ENCODE results near the gene MPDU1. TPM values are rescaled to one million over a fixed set of nuclear protein-coding genes. Genes with fewer than 3 reads are reported as not detected.

MPDU1 gene
- total and polyA plus RNA-seq, 4 donors = 55.3 to 136 (median 91.2) TPM

DNA sequence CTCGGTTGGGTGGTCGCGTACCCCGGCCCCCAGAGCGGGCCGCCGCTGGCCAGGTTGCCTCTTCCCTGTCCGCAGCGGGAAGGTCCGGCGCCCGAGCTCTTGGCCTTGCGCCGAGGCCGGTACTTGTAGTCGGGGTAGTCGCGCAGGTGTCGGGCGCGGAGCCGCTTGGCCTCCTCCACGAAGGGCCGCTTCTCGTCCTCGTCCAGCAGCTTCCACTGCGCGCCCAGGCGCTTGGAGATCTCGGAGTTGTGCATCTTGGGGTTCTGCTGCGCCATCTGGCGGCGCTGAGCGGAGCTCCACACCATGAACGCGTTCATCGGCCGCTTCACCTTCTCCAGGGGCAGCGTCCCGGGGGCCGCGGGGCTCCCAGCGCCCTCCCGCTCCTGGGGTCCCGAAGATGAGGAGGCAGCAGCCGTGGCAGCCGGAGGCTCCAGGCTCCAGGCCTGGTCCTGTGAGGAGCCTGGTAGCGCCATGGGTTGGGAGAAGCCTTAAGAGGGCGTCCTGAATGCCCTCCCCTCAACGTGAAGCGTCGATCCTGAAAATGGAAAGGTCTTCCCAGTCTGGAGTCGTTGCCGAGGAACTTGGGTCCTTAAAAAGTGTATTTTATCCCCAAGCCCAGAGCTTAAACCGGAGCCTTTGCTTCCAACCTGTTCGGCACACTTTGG is 5.7 kb downstream of the MPDU1 start:
- peaks cover 24 to 49% (median 34%) of the 10 kb centered on the region in 4 donors for H3K36me3 ChIP-seq (ENCODE audit: control insufficient read depth in 4 of 4, insufficient read depth in 3 of 4, low read depth in 1 of 4, low read length in 3 of 4)
- WGBS = 37% methylated on average over 56 of the region's 56 CpGs
- no peaks in the 10 kb centered on the region for H3K27me3 ChIP-seq (ENCODE audit: control insufficient read depth in 4 of 4, insufficient read depth in 4 of 4, low read length in 3 of 4)
- H3K9ac ChIP-seq (ENCODE audit: low read depth in 1 of 2, low read length in 2 of 2) = no peak overlapping the region
- no peak overlapping the region for H3K27ac ChIP-seq (ENCODE audit: low read depth in 1 of 2, low read length in 2 of 2)
- no peak overlapping the region for H3K4me3 ChIP-seq (ENCODE audit: low read depth in 1 of 3, low read length in 3 of 3)
- H3K4me1 ChIP-seq (ENCODE audit: control insufficient read depth in 4 of 4, insufficient read depth in 4 of 4, low read length in 3 of 4) = peaks cover 2 to 14% (median 5%) of the 10 kb centered on the region in 4 donors
- no peaks in the 10 kb centered on the region for H3K9me3 ChIP-seq (ENCODE audit: control insufficient read depth in 4 of 4, low read length in 3 of 4)
- TF ChIP-seq RAD21 (IDR thresholded peaks at IDR 0.05) (peak; percentile 76 to 88), EGR1 (IDR thresholded peaks at IDR 0.05; ENCODE audit: low read depth in 2 of 2) (no peak), SP1 (IDR thresholded peaks at IDR 0.05) (peak; percentile 27)
- TF ChIP-seq, protein P1, sequence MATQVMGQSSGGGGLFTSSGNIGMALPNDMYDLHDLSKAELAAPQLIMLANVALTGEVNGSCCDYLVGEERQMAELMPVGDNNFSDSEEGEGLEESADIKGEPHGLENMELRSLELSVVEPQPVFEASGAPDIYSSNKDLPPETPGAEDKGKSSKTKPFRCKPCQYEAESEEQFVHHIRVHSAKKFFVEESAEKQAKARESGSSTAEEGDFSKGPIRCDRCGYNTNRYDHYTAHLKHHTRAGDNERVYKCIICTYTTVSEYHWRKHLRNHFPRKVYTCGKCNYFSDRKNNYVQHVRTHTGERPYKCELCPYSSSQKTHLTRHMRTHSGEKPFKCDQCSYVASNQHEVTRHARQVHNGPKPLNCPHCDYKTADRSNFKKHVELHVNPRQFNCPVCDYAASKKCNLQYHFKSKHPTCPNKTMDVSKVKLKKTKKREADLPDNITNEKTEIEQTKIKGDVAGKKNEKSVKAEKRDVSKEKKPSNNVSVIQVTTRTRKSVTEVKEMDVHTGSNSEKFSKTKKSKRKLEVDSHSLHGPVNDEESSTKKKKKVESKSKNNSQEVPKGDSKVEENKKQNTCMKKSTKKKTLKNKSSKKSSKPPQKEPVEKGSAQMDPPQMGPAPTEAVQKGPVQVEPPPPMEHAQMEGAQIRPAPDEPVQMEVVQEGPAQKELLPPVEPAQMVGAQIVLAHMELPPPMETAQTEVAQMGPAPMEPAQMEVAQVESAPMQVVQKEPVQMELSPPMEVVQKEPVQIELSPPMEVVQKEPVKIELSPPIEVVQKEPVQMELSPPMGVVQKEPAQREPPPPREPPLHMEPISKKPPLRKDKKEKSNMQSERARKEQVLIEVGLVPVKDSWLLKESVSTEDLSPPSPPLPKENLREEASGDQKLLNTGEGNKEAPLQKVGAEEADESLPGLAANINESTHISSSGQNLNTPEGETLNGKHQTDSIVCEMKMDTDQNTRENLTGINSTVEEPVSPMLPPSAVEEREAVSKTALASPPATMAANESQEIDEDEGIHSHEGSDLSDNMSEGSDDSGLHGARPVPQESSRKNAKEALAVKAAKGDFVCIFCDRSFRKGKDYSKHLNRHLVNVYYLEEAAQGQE (IDR thresholded peaks at IDR 0.05) = no peak
- TF ChIP-seq, protein P2, sequence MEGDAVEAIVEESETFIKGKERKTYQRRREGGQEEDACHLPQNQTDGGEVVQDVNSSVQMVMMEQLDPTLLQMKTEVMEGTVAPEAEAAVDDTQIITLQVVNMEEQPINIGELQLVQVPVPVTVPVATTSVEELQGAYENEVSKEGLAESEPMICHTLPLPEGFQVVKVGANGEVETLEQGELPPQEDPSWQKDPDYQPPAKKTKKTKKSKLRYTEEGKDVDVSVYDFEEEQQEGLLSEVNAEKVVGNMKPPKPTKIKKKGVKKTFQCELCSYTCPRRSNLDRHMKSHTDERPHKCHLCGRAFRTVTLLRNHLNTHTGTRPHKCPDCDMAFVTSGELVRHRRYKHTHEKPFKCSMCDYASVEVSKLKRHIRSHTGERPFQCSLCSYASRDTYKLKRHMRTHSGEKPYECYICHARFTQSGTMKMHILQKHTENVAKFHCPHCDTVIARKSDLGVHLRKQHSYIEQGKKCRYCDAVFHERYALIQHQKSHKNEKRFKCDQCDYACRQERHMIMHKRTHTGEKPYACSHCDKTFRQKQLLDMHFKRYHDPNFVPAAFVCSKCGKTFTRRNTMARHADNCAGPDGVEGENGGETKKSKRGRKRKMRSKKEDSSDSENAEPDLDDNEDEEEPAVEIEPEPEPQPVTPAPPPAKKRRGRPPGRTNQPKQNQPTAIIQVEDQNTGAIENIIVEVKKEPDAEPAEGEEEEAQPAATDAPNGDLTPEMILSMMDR (IDR thresholded peaks at IDR 0.05; ENCODE audit: low read depth, low read length, missing input control) = peak; percentile 73
- peak; percentile 77 for DNase-seq (ENCODE audit: low spot score)

DNA sequence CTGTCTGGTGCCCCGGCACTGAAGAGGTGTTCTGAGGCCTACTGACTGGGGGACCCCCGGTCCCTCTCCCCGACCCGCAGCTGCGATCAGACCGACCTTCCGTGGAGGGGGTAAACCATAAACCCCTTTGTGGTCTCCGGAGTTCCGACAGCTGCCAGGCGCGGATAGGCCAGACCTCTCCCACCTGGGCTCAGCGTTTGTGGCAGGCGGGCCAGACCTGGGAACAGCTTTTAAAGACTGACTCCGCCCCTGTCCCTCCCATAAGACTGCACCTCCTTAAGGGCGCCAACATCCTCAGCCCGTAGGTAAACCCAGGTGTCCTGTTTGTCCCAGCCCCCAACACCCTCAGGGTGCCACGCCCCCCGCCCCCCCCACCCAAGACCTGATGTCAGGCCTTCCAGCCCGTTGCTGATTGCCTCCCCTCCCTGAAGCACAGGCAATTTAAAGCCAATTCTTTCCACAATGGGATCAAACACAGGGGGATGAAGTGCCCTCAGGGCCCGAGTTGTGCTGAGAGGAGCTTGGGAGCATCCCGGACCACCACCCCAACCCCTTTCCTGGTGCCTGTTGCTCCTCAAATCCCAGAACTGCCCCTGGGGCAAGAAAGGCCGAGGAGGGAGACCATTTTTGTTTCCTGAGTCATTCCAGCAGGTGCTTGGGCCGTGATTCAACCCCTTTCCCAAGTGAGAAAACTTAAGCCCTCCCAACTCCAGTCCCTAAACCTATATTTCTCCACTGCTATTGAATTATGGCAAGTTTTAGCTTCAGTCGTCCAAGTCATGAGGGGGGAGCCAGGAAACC is 6.4 kb downstream of the MPDU1 start, which contains the start of gene SOX15:
SOX15 (minus strand) TSS at position 204 of the 801 bp plus-strand sequence. CDS start 418 bp downstream, outside the sequence.
- Histone ChIP-seq H3K4me1 (ENCODE audit: control insufficient read depth in 4 of 4, insufficient read depth in 4 of 4, low read length in 3 of 4) (peaks cover 0 to 8% (median under 1%) of the 10 kb centered on the region in 4 donors), H3K36me3 (ENCODE audit: control insufficient read depth in 4 of 4, insufficient read depth in 3 of 4, low read depth in 1 of 4, low read length in 3 of 4) (peaks cover 24 to 56% (median 38%) of the 10 kb centered on the region in 4 donors), H3K9ac (ENCODE audit: low read depth in 1 of 2, low read length in 2 of 2) (no peak within 1 kb of the TSS), H3K27me3 (ENCODE audit: control insufficient read depth in 4 of 4, insufficient read depth in 4 of 4, low read length in 3 of 4) (no peaks in the 10 kb centered on the region), H3K27ac (ENCODE audit: low read depth in 1 of 2, low read length in 2 of 2) (no peak within 1 kb of the TSS), H3K9me3 (ENCODE audit: control insufficient read depth in 4 of 4, low read length in 3 of 4) (no peaks in the 10 kb centered on the region), H3K4me3 (ENCODE audit: low read depth in 1 of 3, low read length in 3 of 3) (no peak within 1 kb of the TSS)
- TF ChIP-seq FOXA2 (IDR thresholded peaks at IDR 0.05) (no peak), RXRA (IDR thresholded peaks at IDR 0.05) (no peak), HNF4A (conservative IDR thresholded peaks at IDR 0.05) (no peak), FOXA1 (IDR thresholded peaks at IDR 0.05) (no peak), EGR1 (IDR thresholded peaks at IDR 0.05; ENCODE audit: low read depth in 2 of 2) (no peak)
- TF ChIP-seq, protein P3, sequence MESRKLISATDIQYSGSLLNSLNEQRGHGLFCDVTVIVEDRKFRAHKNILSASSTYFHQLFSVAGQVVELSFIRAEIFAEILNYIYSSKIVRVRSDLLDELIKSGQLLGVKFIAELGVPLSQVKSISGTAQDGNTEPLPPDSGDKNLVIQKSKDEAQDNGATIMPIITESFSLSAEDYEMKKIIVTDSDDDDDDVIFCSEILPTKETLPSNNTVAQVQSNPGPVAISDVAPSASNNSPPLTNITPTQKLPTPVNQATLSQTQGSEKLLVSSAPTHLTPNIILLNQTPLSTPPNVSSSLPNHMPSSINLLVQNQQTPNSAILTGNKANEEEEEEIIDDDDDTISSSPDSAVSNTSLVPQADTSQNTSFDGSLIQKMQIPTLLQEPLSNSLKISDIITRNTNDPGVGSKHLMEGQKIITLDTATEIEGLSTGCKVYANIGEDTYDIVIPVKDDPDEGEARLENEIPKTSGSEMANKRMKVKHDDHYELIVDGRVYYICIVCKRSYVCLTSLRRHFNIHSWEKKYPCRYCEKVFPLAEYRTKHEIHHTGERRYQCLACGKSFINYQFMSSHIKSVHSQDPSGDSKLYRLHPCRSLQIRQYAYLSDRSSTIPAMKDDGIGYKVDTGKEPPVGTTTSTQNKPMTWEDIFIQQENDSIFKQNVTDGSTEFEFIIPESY (IDR thresholded peaks at IDR 0.05) = no peak
- TF ChIP-seq, protein P1 (IDR thresholded peaks at IDR 0.05) = no peak
- 78% methylated on average over 24 of the region's 24 CpGs for WGBS
- DNase-seq (ENCODE audit: low spot score) = no peak
